Suprapubic skin (tissue), 4 donors: Measurements from ENCODE around the gene OSBPL8. TPM values are rescaled to one million over a fixed set of nuclear protein-coding genes. Genes with fewer than 3 reads are reported as not detected.

Experiments used
- DNase-seq, 2 donors: peaks; one replicate each; pipeline ENCODE4 v3.0.0-alpha.2; 2019; ENCODE audit warnings: low spot score in 2 of 2
- H3K27ac ChIP-seq: fragments of 200-600 bp; sonication (generic); one replicate; pipeline ENCODE4 v1.5.1; 2019
- H3K27me3 ChIP-seq: fragments of 200-600 bp; sonication (generic); one replicate; pipeline ENCODE4 v1.5.1; 2019
- H3K36me3 ChIP-seq: fragments of 200-600 bp; sonication (generic); one replicate; pipeline ENCODE4 v1.5.1; 2019
- H3K4me1 ChIP-seq: fragments of 200-600 bp; sonication (generic); one replicate; pipeline ENCODE4 v1.5.1; 2019
- H3K4me3 ChIP-seq: fragments of 200-600 bp; sonication (generic); one replicate; pipeline ENCODE4 v1.5.1; 2019; ENCODE audit warnings: mild to moderate bottlenecking
- H3K9me3 ChIP-seq: fragments of 200-600 bp; sonication (generic); one replicate; pipeline ENCODE4 v1.5.1; 2019
- CTCF ChIP-seq, 2 donors: fragments of 200-600 bp in 1 of 2; fragments of 450-650 bp in 1 of 2; sonication (generic) in 1 of 2; IDR thresholded peaks; one replicate each; pipeline ENCODE4 v1.5.1; 2016 to 2019; ENCODE audit warnings: antibody characterized with exemption in 2 of 2, mild to moderate bottlenecking in 1 of 2, moderate library complexity in 1 of 2
- EP300 ChIP-seq: sonication (generic); formaldehyde crosslinking; IDR thresholded peaks from one replicate; pipeline ENCODE4 v1.6.1; 2017; ENCODE audit warnings: antibody characterized with exemption
- POLR2A ChIP-seq, 2 donors: fragments of 450-650 bp; IDR thresholded peaks; one replicate each; pipeline ENCODE4 v1.6.1; 2017; ENCODE audit warnings: antibody characterized with exemption in 2 of 2, mild to moderate bottlenecking in 2 of 2, moderate library complexity in 2 of 2
- POLR2AphosphoS5 ChIP-seq, 3 donors: sonication (generic); formaldehyde crosslinking; IDR thresholded peaks; one replicate each; pipeline ENCODE4 v1.6.1; 2017; ENCODE audit warnings: antibody characterized with exemption in 3 of 3
- WGBS: methylation state at CpG from one replicate; pipeline ENCODE4 v1.1.5; 2018; 5-methylcytosine and 5-hydroxymethylcytosine counted together
- total RNA-seq, 4 donors: library from RNA; depleted of rRNA; stranded (reverse); fragments of >200 nt; gene quantifications; one replicate each; pipeline ENCODE4 v1.1.0, GENCODE V29; 2016

The OSBPL8 gene
- total RNA-seq, 4 donors from 2014 or later = 73.1 to 116 (median 87.4) TPM

GRCh38 chr12:76573840-76574373 is 14.3 kb upstream of the OSBPL8 start:
- Histone ChIP-seq H3K27ac (no peak overlapping the region), H3K36me3 (no peaks in the 10 kb centered on the region), H3K4me1 (no peaks in the 10 kb centered on the region), H3K9me3 (peaks cover 3% of the 10 kb centered on the region), H3K27me3 (no peaks in the 10 kb centered on the region), H3K4me3 (no peak overlapping the region)
- no peak for DNase-seq
- 91% methylated on average over 1 of the region's 1 CpG for WGBS
- TF ChIP-seq POLR2AphosphoS5 (IDR thresholded peaks at IDR 0.05) (no peak), CTCF (IDR thresholded peaks at IDR 0.05) (no peak), POLR2A (IDR thresholded peaks at IDR 0.05) (no peak), EP300 (no peak)

- no peak overlapping the region for H3K27ac ChIP-seq
- H3K4me1 ChIP-seq = no peaks in the 10 kb centered on the region
- 64% methylated on average over 3 of the region's 3 CpGs for WGBS
- no peak overlapping the region for H3K4me3 ChIP-seq
- H3K9me3 ChIP-seq = peaks cover 3% of the 10 kb centered on the region
- H3K27me3 ChIP-seq = no peaks in the 10 kb centered on the region
- no peak for DNase-seq
- TF ChIP-seq POLR2AphosphoS5 (IDR thresholded peaks at IDR 0.05) = no peak
- TF ChIP-seq POLR2A (IDR thresholded peaks at IDR 0.05) = no peak
- TF ChIP-seq EP300 = no peak
- no peak for TF ChIP-seq CTCF (IDR thresholded peaks at IDR 0.05)
- H3K36me3 ChIP-seq = no peaks in the 10 kb centered on the region
Observed at GRCh38 chr12:76571256-76571655, 11.7 kb upstream of the OSBPL8 start.

GRCh38 chr12:76569685-76570604 is 10.4 kb upstream of the OSBPL8 start:
- Histone ChIP-seq H3K4me3 (no peak overlapping the region), H3K27me3 (no peaks in the 10 kb centered on the region), H3K36me3 (no peaks in the 10 kb centered on the region), H3K9me3 (peaks cover 3% of the 10 kb centered on the region), H3K4me1 (no peaks in the 10 kb centered on the region), H3K27ac (no peak overlapping the region)
- TF ChIP-seq EP300 (no peak), POLR2AphosphoS5 (IDR thresholded peaks at IDR 0.05) (no peak), POLR2A (IDR thresholded peaks at IDR 0.05) (no peak), CTCF (IDR thresholded peaks at IDR 0.05) (no peak)
- DNase-seq = no peak
- WGBS = 81% methylated on average over 4 of the region's 4 CpGs

- no peaks in the 10 kb centered on the region for H3K27me3 ChIP-seq
- WGBS = 70% methylated on average over 3 of the region's 3 CpGs
- H3K4me3 ChIP-seq = no peak overlapping the region
- no peak for DNase-seq
- H3K4me1 ChIP-seq = no peaks in the 10 kb centered on the region
- no peak overlapping the region for H3K27ac ChIP-seq
- H3K36me3 ChIP-seq = no peaks in the 10 kb centered on the region
- TF ChIP-seq CTCF (IDR thresholded peaks at IDR 0.05) = no peak
- TF ChIP-seq EP300 = no peak
- no peak for TF ChIP-seq POLR2AphosphoS5 (IDR thresholded peaks at IDR 0.05)
- no peak for TF ChIP-seq POLR2A (IDR thresholded peaks at IDR 0.05)
- H3K9me3 ChIP-seq = peaks cover 2% of the 10 kb centered on the region
Observed at GRCh38 chr12:76568888-76569551, 9.4 kb upstream of the OSBPL8 start.

GRCh38 chr12:76568130-76568529 is 8.6 kb upstream of the OSBPL8 start:
- no peak overlapping the region for H3K4me3 ChIP-seq
- WGBS = 88% methylated on average over 3 of the region's 3 CpGs
- H3K36me3 ChIP-seq = no peaks in the 10 kb centered on the region
- H3K27me3 ChIP-seq = no peaks in the 10 kb centered on the region
- H3K4me1 ChIP-seq = no peaks in the 10 kb centered on the region
- no peak for DNase-seq
- no peaks in the 10 kb centered on the region for H3K9me3 ChIP-seq
- H3K27ac ChIP-seq = no peak overlapping the region
- TF ChIP-seq POLR2A (IDR thresholded peaks at IDR 0.05) = no peak
- TF ChIP-seq CTCF (IDR thresholded peaks at IDR 0.05) = no peak
- TF ChIP-seq POLR2AphosphoS5 (IDR thresholded peaks at IDR 0.05) = no peak
- TF ChIP-seq EP300 = no peak
